Cardiac muscle cell (in vitro differentiated cells and primary cell): ENCODE data around the gene LENG8. TPM values are rescaled to one million over a fixed set of nuclear protein-coding genes. Genes with fewer than 3 reads are reported as not detected.

Experiments
- DNase-seq, 2 donors: peaks; one replicate each; pipeline versions ENCODE4 v3.0.0 to v3.0.0-alpha.2; 2010 to 2017; ENCODE audit warnings: low read depth in 1 of 2, low spot score in 1 of 2
- H3K27ac ChIP-seq: fragments of 200-600 bp; sonication (generic); 2 replicates; pipeline ENCODE4 v1.5.1; 2016
- H3K27me3 ChIP-seq: fragments of 200-600 bp; sonication (generic); 2 replicates; pipeline ENCODE4 v1.6.0; 2016; ENCODE audit warnings: control low read depth
- H3K36me3 ChIP-seq: fragments of 200-600 bp; sonication (generic); 2 replicates; pipeline ENCODE4 v1.5.1; 2016; ENCODE audit warnings: control low read depth
- H3K4me1 ChIP-seq: fragments of 200-600 bp; sonication (generic); 2 replicates; pipeline ENCODE4 v1.8.1; 2017; ENCODE audit warnings: low read depth, mild to moderate bottlenecking, mixed run types
- H3K4me3 ChIP-seq: fragments of 200-600 bp; sonication (generic); 2 replicates; pipeline ENCODE4 v1.5.1; 2016; ENCODE audit warnings: mild to moderate bottlenecking
- H3K9me3 ChIP-seq: fragments of 200-600 bp; sonication (generic); 2 replicates; pipeline ENCODE4 v1.5.1; 2017; ENCODE audit warnings: low read depth, mild to moderate bottlenecking, control low read depth
- CTCF ChIP-seq: IDR thresholded peaks from 2 replicates; pipeline ENCODE4 v1.5.1; 2012; ENCODE audit warnings: low read depth, mild to moderate bottlenecking, low read length
- polyA plus RNA-seq: library from polyadenylated mRNA; unstranded; fragments of >200 nt; fragmentation: Nextera tagmentation; extraction: Ambion mirVana; gene quantifications from 2 replicates; pipeline ENCODE4 v1.2.1, GENCODE V29; 2016
- total RNA-seq: library from RNA; depleted of rRNA; stranded (reverse); fragments of >200 nt; gene quantifications from 2 replicates; pipeline ENCODE4 v1.2.3, GENCODE V29; 2016

Gene LENG8
- total and polyA plus RNA-seq, 2 experiments from 2014 or later, result 78.4 to 171 TPM

DNA sequence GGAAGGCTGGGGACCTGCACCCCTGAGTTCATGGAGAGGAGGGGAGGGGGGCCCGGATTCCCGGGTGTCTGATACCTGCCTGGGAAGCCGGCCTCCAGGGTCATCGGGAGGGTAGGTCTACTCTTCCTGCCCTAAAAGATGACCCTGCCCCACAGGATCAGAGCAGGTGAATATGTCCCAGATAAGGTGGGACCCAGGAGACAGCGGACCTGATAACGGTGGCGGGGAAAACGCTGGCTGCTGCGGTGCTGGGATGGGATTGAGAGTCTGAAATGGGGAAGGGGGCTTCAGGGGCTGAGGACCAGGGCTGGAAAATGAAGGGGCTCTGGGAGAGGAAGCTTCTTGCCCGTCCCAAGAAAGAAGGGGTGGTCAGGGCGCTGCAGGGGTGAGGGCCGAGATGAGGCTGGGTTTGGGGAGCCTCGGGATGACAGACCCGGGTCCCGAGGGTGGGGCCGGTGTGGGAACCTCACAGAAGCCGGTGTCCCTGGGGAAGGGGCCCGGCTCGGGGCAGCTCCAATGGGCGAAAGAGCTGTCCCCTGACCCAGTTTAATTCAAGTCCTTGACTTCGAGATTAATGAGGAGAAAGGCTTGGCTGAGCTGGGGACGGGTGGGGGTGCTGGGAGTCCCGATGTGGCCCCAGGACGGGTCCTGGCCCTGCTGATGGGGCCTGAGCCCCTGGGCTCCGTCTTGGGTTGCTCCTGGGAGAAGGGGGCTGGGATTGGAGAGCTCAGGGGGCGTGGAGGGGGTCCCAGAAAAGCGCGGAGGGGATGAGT lies 32.9 kb upstream of the LENG8 start:
- H3K27ac ChIP-seq, result no peak overlapping the region
- H3K36me3 ChIP-seq, result no peaks in the 10 kb centered on the region
- H3K9me3 ChIP-seq, result no peaks in the 10 kb centered on the region
- TF ChIP-seq CTCF, result no peak
- peaks cover 61% of the 10 kb centered on the region for H3K27me3 ChIP-seq
- no peak for DNase-seq
- H3K4me3 ChIP-seq, result peak overlapping the region; percentile 22
- H3K4me1 ChIP-seq, result peaks cover 15% of the 10 kb centered on the region

DNA sequence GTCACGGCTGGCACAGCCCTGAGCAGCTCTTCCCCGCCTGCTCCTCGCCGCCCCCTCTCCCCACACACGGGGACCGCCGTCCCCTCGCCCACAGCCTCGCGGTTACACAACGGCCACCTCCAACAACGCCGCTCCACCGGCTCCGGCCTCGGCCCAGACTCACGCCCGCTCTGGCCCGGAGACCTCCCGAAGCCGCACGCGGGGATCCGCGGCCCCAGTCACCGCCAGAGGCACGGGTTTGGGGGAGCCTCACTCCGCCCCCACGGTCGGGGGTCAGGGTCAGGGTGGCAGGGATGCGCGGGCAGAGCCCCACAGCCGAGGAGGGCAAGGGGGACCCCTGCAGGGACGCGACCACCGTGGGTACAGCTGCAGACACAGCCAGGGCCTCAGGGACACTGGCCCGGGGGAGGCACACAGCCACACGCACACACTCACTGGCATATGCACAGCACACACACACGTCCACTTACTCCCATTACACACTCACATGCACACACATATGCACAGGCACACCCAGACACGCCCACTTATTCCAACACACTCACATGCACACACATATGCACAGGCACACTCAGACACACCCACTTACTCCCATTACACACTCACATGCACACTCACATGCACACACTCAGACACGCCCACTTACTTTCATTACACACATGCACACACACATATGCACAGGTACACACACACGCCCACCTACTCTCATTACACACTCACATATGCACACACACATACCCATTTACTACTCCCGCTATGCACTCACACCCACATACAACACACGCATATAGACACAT lies 32.1 kb upstream of the LENG8 start:
- H3K27ac ChIP-seq, result no peak overlapping the region
- H3K4me1 ChIP-seq, result peaks cover 15% of the 10 kb centered on the region
- H3K36me3 ChIP-seq, result no peaks in the 10 kb centered on the region
- H3K9me3 ChIP-seq, result no peaks in the 10 kb centered on the region
- no peak overlapping the region for H3K4me3 ChIP-seq
- H3K27me3 ChIP-seq, result peaks cover 69% of the 10 kb centered on the region
- no peak for DNase-seq
- no peak for TF ChIP-seq CTCF

DNA sequence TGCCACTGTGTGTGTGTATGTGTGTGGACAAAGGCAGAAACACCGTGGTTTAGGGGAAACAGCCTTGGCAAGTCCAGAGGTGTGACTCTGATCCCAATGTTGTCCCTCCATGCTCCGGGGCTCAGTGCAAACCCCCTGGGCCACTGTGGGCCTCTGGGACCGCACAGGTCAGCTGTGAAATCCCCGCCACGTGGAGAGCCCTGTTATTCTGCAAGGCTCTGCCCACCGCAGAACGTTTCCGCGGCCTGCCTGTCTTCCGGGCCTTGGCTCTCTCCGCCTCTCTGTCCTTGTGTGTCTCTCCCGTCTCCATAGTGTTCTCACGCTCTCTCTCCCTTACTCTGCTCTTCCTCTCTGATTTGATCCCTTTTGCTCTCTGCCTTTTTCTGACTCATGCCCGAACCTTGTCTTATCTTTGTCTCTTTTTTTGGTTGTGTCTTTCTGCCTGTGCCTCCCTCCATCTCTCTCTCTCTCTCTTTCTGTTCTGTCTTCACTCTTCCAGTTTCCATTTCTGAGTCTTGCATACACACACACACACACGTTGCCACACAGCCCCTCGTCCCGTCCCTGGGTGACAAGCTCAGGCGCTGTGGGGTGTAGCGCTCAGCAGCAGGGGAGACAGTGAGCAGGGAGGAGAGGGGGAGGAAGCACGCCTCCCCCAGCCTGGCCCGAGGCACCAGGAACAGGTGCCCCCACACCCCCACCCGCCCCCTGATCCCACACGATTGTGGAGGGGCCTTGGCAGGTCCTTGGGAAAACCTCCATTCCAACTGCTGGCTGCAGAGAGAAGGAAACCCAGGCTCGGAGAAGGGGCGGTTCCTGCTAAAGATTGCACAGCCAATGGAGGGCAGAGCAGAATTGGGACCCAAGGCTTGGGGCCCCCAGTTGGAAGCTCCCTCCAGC lies 30.7 kb upstream of the LENG8 start:
- Histone ChIP-seq H3K27ac (no peak overlapping the region), H3K36me3 (no peaks in the 10 kb centered on the region), H3K27me3 (peaks cover 72% of the 10 kb centered on the region)

DNA sequence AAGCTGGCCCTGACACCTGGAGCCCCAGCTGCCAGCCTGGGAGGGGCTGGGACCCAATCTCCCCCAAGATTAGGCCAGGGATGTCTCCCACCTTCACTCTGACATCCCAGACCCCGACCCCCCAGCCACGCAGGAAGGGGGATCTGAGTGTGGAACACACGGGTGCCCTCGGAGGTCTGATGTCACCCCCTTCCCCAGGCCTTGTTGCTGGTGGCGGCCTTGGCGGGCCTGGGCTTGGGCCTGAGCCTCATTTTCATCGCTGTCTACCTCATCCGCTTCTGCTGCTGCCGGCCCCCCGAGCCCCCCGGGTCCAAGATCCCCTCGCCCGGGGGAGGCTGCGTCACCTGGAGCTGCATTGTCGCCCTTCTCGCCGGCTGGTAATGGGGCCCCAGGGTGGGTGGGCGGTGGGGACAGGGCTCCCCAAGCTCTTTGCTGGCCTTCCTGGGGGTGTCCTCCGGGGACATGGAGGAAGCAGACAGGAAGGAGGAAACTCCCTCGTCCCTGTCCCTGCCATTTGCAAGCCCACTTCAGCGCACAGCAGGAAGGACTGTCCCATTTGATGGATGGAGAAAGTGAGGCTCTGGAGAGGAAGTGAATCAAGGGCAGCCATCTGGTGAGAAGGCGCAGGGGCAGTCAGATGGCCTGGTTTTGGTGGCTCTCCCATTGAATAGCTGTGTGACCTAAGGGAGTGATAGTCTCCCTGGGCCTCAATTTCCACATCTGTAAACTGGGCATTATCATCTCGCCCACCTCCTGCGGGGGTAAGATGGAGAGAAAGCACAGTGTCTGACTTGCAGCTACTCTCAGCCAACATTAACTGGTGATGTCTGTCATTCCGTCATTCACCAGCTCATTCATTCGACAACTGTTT lies 29.8 kb upstream of the LENG8 start:
- H3K36me3 ChIP-seq, result no peaks in the 10 kb centered on the region
- peaks cover 15% of the 10 kb centered on the region for H3K4me1 ChIP-seq
- H3K4me3 ChIP-seq, result no peak overlapping the region
- H3K27ac ChIP-seq, result no peak overlapping the region
- H3K9me3 ChIP-seq, result no peaks in the 10 kb centered on the region
- peaks cover 77% of the 10 kb centered on the region for H3K27me3 ChIP-seq
- no peak for DNase-seq
- TF ChIP-seq CTCF, result no peak

More for the DNA sequence above, 30.7 kb upstream of the LENG8 start:
- Histone ChIP-seq H3K4me3 (no peak overlapping the region), H3K9me3 (no peaks in the 10 kb centered on the region), H3K4me1 (peaks cover 15% of the 10 kb centered on the region)
- peak in 1 of 2 donors; percentile 73 for DNase-seq
- no peak for TF ChIP-seq CTCF

- H3K27ac ChIP-seq, result no peak overlapping the region
- H3K27me3 ChIP-seq, result peaks cover 72% of the 10 kb centered on the region
- H3K4me1 ChIP-seq, result peaks cover 15% of the 10 kb centered on the region
- no peak for DNase-seq
- no peak overlapping the region for H3K4me3 ChIP-seq
- TF ChIP-seq CTCF, result no peak
- no peaks in the 10 kb centered on the region for H3K36me3 ChIP-seq
- no peaks in the 10 kb centered on the region for H3K9me3 ChIP-seq
Observed at GRCh38 chr19:54420068-54420382, 29.0 kb upstream of the LENG8 start.
